OCI-LY3 (cell line): ENCODE results near the gene PCDH18.
"Not testable (repeated sequence)": the region's sequence is repeated elsewhere in the genome, so short reads cannot be mapped to it uniquely, and the experiment has no call there.

ENCODE experiments used
- H2AFZ ChIP-seq: fragments of 200-600, 300-600 bp; shearing (Covaris generic); 2 replicates; pipeline ENCODE4 v1.6.0; 2014; ENCODE audit warnings: antibody characterized with exemption, low read depth, low read length
- H3K27ac ChIP-seq: fragments of 200-600, 300-600 bp; sonication (generic); 2 replicates; pipeline ENCODE4 v1.5.1; 2014; ENCODE audit warnings: mild to moderate bottlenecking, low read length, moderate library complexity, mixed read lengths
- H3K27me3 ChIP-seq: fragments of 200-600, 300-600 bp; sonication (generic); 2 replicates; pipeline ENCODE4 v1.6.1; 2014; ENCODE audit warnings: low read depth, low read length, mixed read lengths
- H3K36me3 ChIP-seq: fragments of 200-600, 300-600 bp; sonication (generic); replicated peaks from 2 replicates; pipeline ENCODE3; 2014; ENCODE audit warnings: low read depth, low read length, mixed read lengths
- H3K4me1 ChIP-seq: fragments of 300-600, 200-600 bp; sonication (generic); 2 replicates; pipeline ENCODE4 v1.6.1; 2014; ENCODE audit warnings: low read length, mixed read lengths
- H3K4me2 ChIP-seq: fragments of 200-600, 300-600 bp; sonication (generic); 2 replicates; pipeline ENCODE4 v1.6.1; 2014; ENCODE audit warnings: low read length, mixed read lengths
- H3K4me3 ChIP-seq: fragments of 300-600, 200-600 bp; sonication (generic); 2 replicates; pipeline ENCODE4 v1.5.1; 2014; ENCODE audit warnings: antibody characterized with exemption, mild to moderate bottlenecking, low read length, moderate library complexity
- H3K79me2 ChIP-seq: fragments of 300-600, 200-600 bp; shearing (Covaris generic); 2 replicates; pipeline ENCODE4 v1.6.1; 2014; ENCODE audit warnings: mild to moderate bottlenecking, low read length, mixed read lengths
- H3K9ac ChIP-seq: fragments of 300-600, 200-600 bp; shearing (Covaris generic); 2 replicates; pipeline ENCODE4 v1.6.0; 2014; ENCODE audit warnings: mild to moderate bottlenecking, low read length, moderate library complexity
- H3K9me3 ChIP-seq: fragments of 200-600, 300-600 bp; shearing (Covaris generic); 2 replicates; pipeline ENCODE4 v1.6.1; 2014; ENCODE audit warnings: low read length, mixed read lengths; ENCODE audit not compliant: insufficient read depth
- H4K20me1 ChIP-seq: fragments of 200-600, 300-600 bp; sonication (generic); 2 replicates; pipeline ENCODE4 v1.6.1; 2016; ENCODE audit warnings: low read length, mixed read lengths; ENCODE audit not compliant: insufficient read depth
- EZH2phosphoT487 ChIP-seq: fragments of 200-600 bp; shearing (Covaris generic); IDR thresholded peaks from 2 replicates; pipeline ENCODE4 v1.6.1; 2018; ENCODE audit warnings: antibody characterized with exemption, mixed run types, low read depth
- TF ChIP-seq, protein P1 (sequence below): fragments of 200-600, 300-600 bp; sonication (generic); IDR thresholded peaks from 2 replicates; pipeline ENCODE4 v1.5.1; 2014; ENCODE audit warnings: antibody characterized with exemption, low read length, low read depth

PCDH18 gene

GRCh38 chr4:137495578-137495977 is 36.7 kb downstream of the PCDH18 start:
- Histone ChIP-seq H3K4me2 (no peak overlapping the region), H3K4me1 (no peaks in the 10 kb centered on the region), H3K9ac (no peak overlapping the region), H4K20me1 (no peaks in the 10 kb centered on the region), H3K9me3 (peaks cover 3% of the 10 kb centered on the region; the same call in 1 of the 2 replicates), H3K4me3 (no peak overlapping the region), H3K27ac (no peak overlapping the region), H2AFZ (no peak overlapping the region), H3K79me2 (no peaks in the 10 kb centered on the region), H3K36me3 (peaks cover 2% of the 10 kb centered on the region), H3K27me3 (no peaks in the 10 kb centered on the region)
- TF ChIP-seq, protein P1, sequence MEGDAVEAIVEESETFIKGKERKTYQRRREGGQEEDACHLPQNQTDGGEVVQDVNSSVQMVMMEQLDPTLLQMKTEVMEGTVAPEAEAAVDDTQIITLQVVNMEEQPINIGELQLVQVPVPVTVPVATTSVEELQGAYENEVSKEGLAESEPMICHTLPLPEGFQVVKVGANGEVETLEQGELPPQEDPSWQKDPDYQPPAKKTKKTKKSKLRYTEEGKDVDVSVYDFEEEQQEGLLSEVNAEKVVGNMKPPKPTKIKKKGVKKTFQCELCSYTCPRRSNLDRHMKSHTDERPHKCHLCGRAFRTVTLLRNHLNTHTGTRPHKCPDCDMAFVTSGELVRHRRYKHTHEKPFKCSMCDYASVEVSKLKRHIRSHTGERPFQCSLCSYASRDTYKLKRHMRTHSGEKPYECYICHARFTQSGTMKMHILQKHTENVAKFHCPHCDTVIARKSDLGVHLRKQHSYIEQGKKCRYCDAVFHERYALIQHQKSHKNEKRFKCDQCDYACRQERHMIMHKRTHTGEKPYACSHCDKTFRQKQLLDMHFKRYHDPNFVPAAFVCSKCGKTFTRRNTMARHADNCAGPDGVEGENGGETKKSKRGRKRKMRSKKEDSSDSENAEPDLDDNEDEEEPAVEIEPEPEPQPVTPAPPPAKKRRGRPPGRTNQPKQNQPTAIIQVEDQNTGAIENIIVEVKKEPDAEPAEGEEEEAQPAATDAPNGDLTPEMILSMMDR = no peak
- TF ChIP-seq EZH2phosphoT487 = no peak

- not testable (repeated sequence) for H3K27me3 ChIP-seq, H3K4me2 ChIP-seq, H3K9ac ChIP-seq, H3K36me3 ChIP-seq, H3K27ac ChIP-seq, H3K4me3 ChIP-seq, H4K20me1 ChIP-seq, H3K79me2 ChIP-seq, H2AFZ ChIP-seq, H3K9me3 ChIP-seq
- peaks cover 14% of the 10 kb centered on the region for H3K4me1 ChIP-seq
Measured at GRCh38 chr4:137483313-137483959, 48.9 kb downstream of the PCDH18 start.

DNA sequence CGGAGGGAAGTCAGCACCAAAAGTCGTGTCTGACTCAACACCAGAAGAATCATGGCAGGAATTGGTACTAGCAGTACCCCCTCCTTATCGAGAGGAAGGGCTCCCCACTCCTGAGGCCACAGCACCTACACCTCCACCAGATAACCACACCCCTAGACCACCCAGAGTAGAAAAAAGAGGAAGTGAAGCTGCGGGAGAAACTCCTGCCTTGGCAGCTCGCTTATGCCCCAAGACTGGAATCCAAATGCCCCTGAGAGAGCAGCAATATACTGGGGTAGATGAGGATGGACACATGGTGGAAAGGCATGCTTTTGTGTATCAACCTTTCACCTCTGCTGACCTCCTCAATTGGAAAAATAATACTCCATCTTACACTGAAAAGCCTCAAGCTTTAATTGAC is 52.6 kb downstream of the PCDH18 start:
- not testable (repeated sequence) for H3K27me3 ChIP-seq, H3K36me3 ChIP-seq, H2AFZ ChIP-seq, H3K4me1 ChIP-seq, H3K9me3 ChIP-seq, H4K20me1 ChIP-seq, H3K4me3 ChIP-seq, H3K4me2 ChIP-seq, H3K27ac ChIP-seq, H3K9ac ChIP-seq, H3K79me2 ChIP-seq

DNA sequence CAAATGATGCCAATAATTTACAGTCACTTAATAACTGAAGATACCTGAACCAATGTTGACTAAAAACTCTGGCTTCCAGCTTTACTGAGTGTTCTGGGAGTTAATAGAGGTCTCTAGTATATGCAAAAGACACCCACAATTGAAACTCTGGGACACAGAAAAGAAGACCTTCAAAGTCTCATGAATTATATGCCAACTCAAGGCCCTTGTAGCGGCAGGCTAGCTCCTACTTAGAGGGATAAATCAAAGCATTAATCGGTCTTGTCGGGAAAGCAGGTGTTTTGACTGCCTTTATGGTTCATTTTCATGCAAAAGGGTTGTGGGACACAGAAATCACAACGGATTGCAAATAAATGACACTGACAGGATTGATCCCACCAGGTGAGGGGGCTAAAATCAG is 55.9 kb downstream of the PCDH18 start:
- TF ChIP-seq, protein P1 = no peak
- no peak for TF ChIP-seq EZH2phosphoT487
- Histone ChIP-seq H3K4me3 (no peak overlapping the region), H3K4me1 (no peaks in the 10 kb centered on the region), H3K4me2 (no peak overlapping the region), H3K9ac (no peak overlapping the region), H3K79me2 (no peaks in the 10 kb centered on the region), H4K20me1 (no peaks in the 10 kb centered on the region), H3K36me3 (no peaks in the 10 kb centered on the region), H3K27ac (no peak overlapping the region), H3K9me3 (no peaks in the 10 kb centered on the region), H3K27me3 (no peaks in the 10 kb centered on the region), H2AFZ (no peak overlapping the region)

DNA sequence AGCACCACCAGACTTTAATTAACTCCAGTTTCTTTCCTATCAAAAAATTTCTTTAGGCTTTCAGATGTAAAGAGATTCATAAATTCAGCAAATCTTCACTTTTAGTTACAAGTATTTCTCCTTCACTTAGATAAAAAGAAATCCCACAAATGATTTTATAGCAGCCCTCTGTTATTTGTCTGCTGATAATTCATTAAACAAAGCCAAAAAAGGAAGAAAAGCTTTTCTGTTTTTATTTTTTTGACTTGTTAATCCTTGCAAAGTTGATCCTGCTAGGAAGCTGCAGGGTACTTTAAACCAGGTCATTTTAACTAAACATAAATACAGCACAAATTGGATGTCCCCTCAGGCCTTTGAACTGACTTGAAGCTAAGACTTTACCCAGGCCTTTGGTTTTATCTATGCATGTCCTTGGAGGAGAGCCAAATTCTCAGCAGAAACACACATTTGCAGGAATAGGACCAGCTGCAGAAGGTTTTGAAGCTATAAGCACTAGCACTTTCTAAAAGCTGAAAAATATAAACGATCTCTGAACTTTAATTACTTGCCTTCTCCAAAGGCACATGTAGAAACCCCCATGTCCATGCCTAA is 57.5 kb downstream of the PCDH18 start:
- Histone ChIP-seq H3K27ac (no peak overlapping the region), H3K36me3 (no peaks in the 10 kb centered on the region), H3K4me1 (peaks cover 5% of the 10 kb centered on the region), H3K9me3 (no peaks in the 10 kb centered on the region), H4K20me1 (no peaks in the 10 kb centered on the region), H3K4me3 (no peak overlapping the region), H2AFZ (no peak overlapping the region), H3K9ac (no peak overlapping the region), H3K27me3 (no peaks in the 10 kb centered on the region), H3K79me2 (no peaks in the 10 kb centered on the region), H3K4me2 (no peak overlapping the region)
- TF ChIP-seq, protein P1 = no peak
- TF ChIP-seq EZH2phosphoT487 = no peak
